Activated CD4-positive, alpha-beta T cell treated with anti-CD3 and anti-CD28 coated beads for 36 hours (primary cell): Measurements from ENCODE around the gene KLF13. TPM values are rescaled to one million over a fixed set of nuclear protein-coding genes. Genes with fewer than 3 reads are reported as not detected.

Source experiments
- ATAC-seq: fragments of 200-7000 bp; cut with Tn5 transposase; one replicate; pipeline ENCODE4 v1.10.0; 2021; ENCODE audit warnings: mild to moderate bottlenecking, moderate library complexity
- CTCF ChIA-PET: fragments of 350-600 bp; sonication (Branson Sonifier 250); formaldehyde crosslinking; loops from one replicate; lab custom pipeline; 2021; ENCODE audit warnings: antibody characterized with exemption; lab: Charles Lee
- POLR2A ChIA-PET: fragments of 350-600 bp; sonication (Branson Sonifier 250); formaldehyde crosslinking; loops from one replicate; lab custom pipeline; 2021; ENCODE audit warnings: antibody characterized with exemption, inconsistent platforms; lab: Charles Lee
- DNase-seq: peaks from one replicate; pipeline ENCODE4 v3.0.0-alpha.2; 2020
- H3K27ac Mint-ChIP-seq: one replicate; pipeline ENCODE4 v1.8.0; 2021; ENCODE audit warnings: mixed read lengths
- H3K27me3 Mint-ChIP-seq: one replicate; pipeline ENCODE4 v1.8.0; 2021; ENCODE audit warnings: mixed read lengths
- H3K36me3 Mint-ChIP-seq: one replicate; pipeline ENCODE4 v1.8.0; 2021; ENCODE audit warnings: low read depth, mixed read lengths
- H3K4me1 Mint-ChIP-seq: one replicate; pipeline ENCODE4 v1.8.0; 2021; ENCODE audit warnings: mixed read lengths
- H3K4me3 Mint-ChIP-seq: one replicate; pipeline ENCODE4 v1.8.0; 2021; ENCODE audit warnings: mild to moderate bottlenecking, moderate library complexity, mixed read lengths
- H3K9me3 Mint-ChIP-seq: one replicate; pipeline ENCODE4 v1.8.0; 2021; ENCODE audit warnings: low read depth, mixed read lengths
- intact Hi-C, 2 experiments: fragments of 100-400 bp; cut with DNase I in 1 of 2; cut with micrococcal nuclease in 1 of 2; formaldehyde crosslinking; loops; one replicate each; pipeline versions ENCODE4 v1.14.2 to v1.15.1; 2022 to 2024; cut with DNase I, micrococcal nuclease
- total RNA-seq, 2 experiments: library from RNA; stranded (reverse); gene quantifications; one replicate each; pipeline ENCODE4 v1.2.3, GENCODE V29; 2021

KLF13 gene
- total RNA-seq, 2 experiments from 2014 or later = 147 to 212 TPM

GRCh38 chr15:31365032-31365654 lies 38.5 kb downstream of the KLF13 start:
- POLR2A ChIA-PET = interaction anchor here (0.9 to 2.4 kb wide), 9 partner anchors 8 to 94 kb away, joined by 3 to 9 read pairs (median 4); no protein-coding TSS in a partner anchor
- peaks cover 3% of the 10 kb centered on the region for H3K9me3 Mint-ChIP-seq
- peak overlapping the region; percentile 61 for H3K4me3 Mint-ChIP-seq
- intact Hi-C loops = loop anchor here in 1 of 2 experiments (2.0 kb wide), 2 partner anchors 22 to 70 kb away; no protein-coding TSS in a partner anchor
- H3K36me3 Mint-ChIP-seq = peaks cover 41% of the 10 kb centered on the region
- CTCF ChIA-PET = interaction anchor here (0.6 to 5.0 kb wide), 18 partner anchors 8 to 150 kb away, joined by 3 to 28 read pairs (median 5); no protein-coding TSS in a partner anchor
- H3K27ac Mint-ChIP-seq = peak overlapping the region; percentile 96
- H3K27me3 Mint-ChIP-seq = no peaks in the 10 kb centered on the region
- DNase-seq (no peak), ATAC-seq (no peak)
- peaks cover 99% of the 10 kb centered on the region for H3K4me1 Mint-ChIP-seq

GRCh38 chr15:31365655-31366127 lies 39.1 kb downstream of the KLF13 start:
- ChIA-PET CTCF (interaction anchor here (0.6 to 5.0 kb wide), 22 partner anchors 9 to 154 kb away, joined by 3 to 28 read pairs (median 5); no protein-coding TSS in a partner anchor), POLR2A (interaction anchor here (0.6 to 2.4 kb wide), 11 partner anchors 9 to 117 kb away, joined by 3 to 9 read pairs (median 4); no protein-coding TSS in a partner anchor)
- peak; percentile 68 for ATAC-seq
- H3K36me3 Mint-ChIP-seq = peaks cover 44% of the 10 kb centered on the region
- no peaks in the 10 kb centered on the region for H3K27me3 Mint-ChIP-seq
- H3K4me1 Mint-ChIP-seq = peaks cover 99% of the 10 kb centered on the region
- peak; percentile 92 for DNase-seq
- peak overlapping the region; percentile 96 for H3K27ac Mint-ChIP-seq
- peaks cover 3% of the 10 kb centered on the region for H3K9me3 Mint-ChIP-seq
- intact Hi-C loops = loop anchor here (1.0 to 2.0 kb wide), 7 partner anchors 14 to 123 kb away; partner anchors contain the start of gene KLF13 (in 1 of the 2)
- peak overlapping the region; percentile 61 for H3K4me3 Mint-ChIP-seq

- H3K4me3 Mint-ChIP-seq = peak overlapping the region; percentile 61
- H3K4me1 Mint-ChIP-seq = peaks cover 99% of the 10 kb centered on the region
- ChIA-PET POLR2A (interaction anchor here (0.6 to 2.4 kb wide), 12 partner anchors 9 to 117 kb away, joined by 3 to 9 read pairs (median 4); no protein-coding TSS in a partner anchor), CTCF (interaction anchor here (0.7 to 5.0 kb wide), 19 partner anchors 9 to 155 kb away, joined by 3 to 28 read pairs (median 5); no protein-coding TSS in a partner anchor)
- DNase-seq (peak; percentile 50), ATAC-seq (no peak)
- peaks cover 3% of the 10 kb centered on the region for H3K9me3 Mint-ChIP-seq
- intact Hi-C loops = loop anchor here in 1 of 2 experiments (1.0 to 2.0 kb wide), 5 partner anchors 13 to 123 kb away; partner anchors contain the start of gene KLF13
- H3K27me3 Mint-ChIP-seq = no peaks in the 10 kb centered on the region
- peak overlapping the region; percentile 96 for H3K27ac Mint-ChIP-seq
- peaks cover 46% of the 10 kb centered on the region for H3K36me3 Mint-ChIP-seq
Measured at GRCh38 chr15:31366169-31366734, 39.6 kb downstream of the KLF13 start.

DNA sequence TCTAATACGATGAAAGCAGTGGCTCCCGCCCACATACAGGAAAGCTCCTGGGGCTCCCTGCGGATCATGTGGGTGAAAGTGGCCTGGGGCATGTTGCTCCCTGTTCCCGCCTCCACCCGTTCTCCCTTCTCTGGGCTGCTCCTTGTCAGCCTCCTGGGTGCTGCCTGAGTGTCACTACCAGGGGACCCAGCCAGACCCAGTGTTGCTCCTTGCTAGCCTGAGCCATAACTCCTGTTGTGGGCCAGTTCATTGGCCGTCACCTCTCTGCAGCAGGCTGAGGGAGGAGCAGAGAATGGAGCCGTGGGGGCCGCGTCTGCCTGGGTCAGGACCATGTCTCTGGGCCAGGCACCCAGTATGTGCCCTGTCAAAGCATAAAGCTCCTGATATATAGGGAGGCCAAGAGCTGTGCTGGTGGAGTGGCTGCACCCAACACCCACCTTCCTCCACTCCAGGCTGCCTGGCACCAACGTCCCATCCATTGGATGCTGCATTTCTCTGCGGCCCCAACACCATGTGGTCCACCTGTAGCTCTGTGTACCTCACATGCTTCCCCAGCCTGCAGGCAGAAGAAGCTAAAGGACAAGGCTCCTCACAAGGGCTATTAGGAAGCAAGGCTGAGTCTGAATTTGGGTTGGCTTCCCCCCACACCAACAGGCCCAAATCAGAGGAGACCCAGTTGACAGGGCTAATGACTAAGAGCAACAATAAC lies 40.5 kb downstream of the KLF13 start:
- intact Hi-C loops = loop anchor here in 1 of 2 experiments (2.0 kb wide), 1 partner anchor 122 kb away; no protein-coding TSS in a partner anchor
- no peaks in the 10 kb centered on the region for H3K27me3 Mint-ChIP-seq

DNA sequence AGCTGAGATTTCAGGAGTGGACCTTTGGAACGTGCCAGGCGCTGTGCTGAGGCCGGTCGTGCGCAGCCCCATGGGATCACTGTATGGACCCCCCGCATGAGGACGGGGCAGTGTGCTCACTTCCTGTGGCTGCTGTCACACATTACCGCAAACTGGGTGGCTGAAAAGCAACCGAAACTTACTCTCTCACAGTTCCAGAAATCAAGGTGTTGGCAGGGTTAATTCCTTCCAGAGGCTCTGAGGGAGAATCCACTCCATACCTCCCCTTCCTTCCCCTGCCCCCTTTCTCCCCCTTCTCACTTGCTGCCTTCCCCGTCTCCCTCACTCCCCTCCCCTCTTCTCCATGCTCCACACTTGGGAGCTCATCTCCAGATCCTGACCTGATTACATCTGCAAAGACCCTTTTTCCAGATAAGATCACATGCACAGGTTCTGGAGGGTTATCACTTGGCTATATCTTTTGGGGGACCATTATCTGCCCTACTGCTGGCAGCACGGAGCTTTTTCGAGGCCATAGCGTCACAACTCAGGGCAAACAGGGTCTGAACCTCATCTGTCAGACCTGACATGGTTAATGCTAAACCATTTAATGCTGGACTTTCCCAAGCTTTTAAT lies 41.2 kb downstream of the KLF13 start:
- Mint-ChIP-seq H3K9me3 (peaks cover 3% of the 10 kb centered on the region), H3K27ac (peak overlapping the region; percentile 96), H3K4me3 (peak overlapping the region; percentile 61), H3K27me3 (no peaks in the 10 kb centered on the region), H3K36me3 (peaks cover 47% of the 10 kb centered on the region), H3K4me1 (peaks cover 87% of the 10 kb centered on the region)
- POLR2A ChIA-PET = interaction anchor here (1.3 kb wide), 1 partner anchor 11 kb away, joined by 3 read pairs; no protein-coding TSS in a partner anchor
- peak; percentile 20 for ATAC-seq
- peak; percentile 67 for DNase-seq
- intact Hi-C loops = loop anchor here in 1 of 2 experiments (2.0 kb wide), 1 partner anchor 121 kb away; no protein-coding TSS in a partner anchor
- CTCF ChIA-PET = interaction anchor here (0.7 to 5.0 kb wide), 7 partner anchors 14 to 121 kb away, joined by 3 to 20 read pairs (median 3); no protein-coding TSS in a partner anchor

More for the DNA sequence above, 40.5 kb downstream of the KLF13 start:
- CTCF ChIA-PET = interaction anchor here (0.7 to 5.0 kb wide), 15 partner anchors 10 to 127 kb away, joined by 3 to 28 read pairs (median 4); no protein-coding TSS in a partner anchor
- Mint-ChIP-seq H3K4me3 (peak overlapping the region; percentile 61), H3K36me3 (peaks cover 46% of the 10 kb centered on the region), H3K4me1 (peaks cover 91% of the 10 kb centered on the region), H3K27ac (peak overlapping the region; percentile 96), H3K9me3 (peaks cover 3% of the 10 kb centered on the region)
- no peak for ATAC-seq
- peak; percentile 35 for DNase-seq
- POLR2A ChIA-PET = interaction anchor here (1.3 to 2.1 kb wide), 2 partner anchors 10 to 16 kb away, joined by 3 to 5 read pairs; no protein-coding TSS in a partner anchor

DNA sequence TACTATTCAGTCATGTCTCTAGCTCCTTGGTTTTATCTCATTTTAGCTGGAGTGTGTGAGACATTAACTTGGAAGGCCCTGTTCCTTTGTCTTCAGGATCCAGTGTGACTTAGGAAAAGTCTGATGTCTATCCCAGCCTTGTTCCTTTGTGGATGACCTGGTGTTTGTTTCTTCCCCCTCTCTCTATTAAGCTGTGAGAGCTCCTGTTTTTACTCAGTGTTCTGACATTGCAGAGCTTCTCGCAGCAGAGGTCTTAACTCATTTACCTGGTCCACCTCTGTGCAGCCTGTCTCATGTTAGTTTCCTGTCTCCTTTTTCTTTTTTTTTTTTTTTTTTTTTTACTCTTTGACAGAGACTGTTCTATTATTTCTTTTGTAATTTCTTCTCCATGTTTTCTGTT lies 43.1 kb downstream of the KLF13 start:
- Mint-ChIP-seq H3K4me3 (no peak overlapping the region), H3K36me3 (peaks cover 45% of the 10 kb centered on the region), H3K27me3 (no peaks in the 10 kb centered on the region), H3K9me3 (peaks cover 3% of the 10 kb centered on the region), H3K4me1 (peaks cover 75% of the 10 kb centered on the region), H3K27ac (peak overlapping the region; percentile 78)
- ChIA-PET POLR2A (interaction anchor here (0.6 to 0.9 kb wide), 3 partner anchors 24 to 125 kb away, joined by 3 read pairs; no protein-coding TSS in a partner anchor), CTCF (interaction anchor here (0.6 to 5.0 kb wide), 9 partner anchors 10 to 242 kb away, joined by 3 to 20 read pairs (median 3); no protein-coding TSS in a partner anchor)
- intact Hi-C loops = no loop called here
- ATAC-seq (no peak), DNase-seq (no peak)

DNA sequence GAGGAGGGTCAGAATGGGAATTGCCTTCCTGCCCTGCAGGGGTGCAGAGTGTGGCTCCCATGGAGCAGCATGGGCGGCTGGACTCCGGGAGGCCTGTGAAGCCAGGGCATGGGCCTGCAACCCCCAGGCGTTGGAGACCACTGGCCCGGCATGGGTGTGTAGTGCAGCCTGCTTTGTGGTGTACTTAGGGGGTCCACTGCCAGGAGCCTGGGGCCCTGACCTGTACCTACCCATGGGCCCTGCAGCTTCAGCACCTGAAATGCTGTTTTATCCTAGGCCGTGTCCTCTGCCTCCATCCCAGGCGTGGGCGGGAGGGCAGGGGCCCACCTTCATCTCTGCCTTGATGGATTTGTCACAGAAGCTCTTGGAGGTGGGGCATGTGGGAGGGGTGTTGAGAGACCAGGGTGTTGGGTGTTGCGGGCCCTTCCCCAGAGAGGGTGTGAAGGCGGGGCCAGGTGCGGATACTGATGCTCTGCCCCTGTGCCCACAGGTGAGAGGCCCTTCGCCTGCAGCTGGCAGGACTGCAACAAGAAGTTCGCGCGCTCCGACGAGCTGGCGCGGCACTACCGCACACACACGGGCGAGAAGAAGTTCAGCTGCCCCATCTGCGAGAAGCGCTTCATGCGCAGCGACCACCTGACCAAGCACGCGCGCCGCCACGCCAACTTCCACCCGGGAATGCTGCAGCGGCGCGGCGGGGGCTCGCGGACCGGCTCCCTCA lies 45.0 kb downstream of the KLF13 start:
- ATAC-seq = no peak
- Mint-ChIP-seq H3K9me3 (peaks cover 3% of the 10 kb centered on the region), H3K4me3 (no peak overlapping the region), H3K4me1 (peaks cover 74% of the 10 kb centered on the region), H3K36me3 (peaks cover 58% of the 10 kb centered on the region), H3K27ac (no peak overlapping the region), H3K27me3 (no peaks in the 10 kb centered on the region)
- intact Hi-C loops = no loop called here
- CTCF ChIA-PET = no interaction called here
- no peak for DNase-seq
- POLR2A ChIA-PET = interaction anchor here (0.6 kb wide), 1 partner anchor 114 kb away, joined by 3 read pairs; no protein-coding TSS in a partner anchor

DNA sequence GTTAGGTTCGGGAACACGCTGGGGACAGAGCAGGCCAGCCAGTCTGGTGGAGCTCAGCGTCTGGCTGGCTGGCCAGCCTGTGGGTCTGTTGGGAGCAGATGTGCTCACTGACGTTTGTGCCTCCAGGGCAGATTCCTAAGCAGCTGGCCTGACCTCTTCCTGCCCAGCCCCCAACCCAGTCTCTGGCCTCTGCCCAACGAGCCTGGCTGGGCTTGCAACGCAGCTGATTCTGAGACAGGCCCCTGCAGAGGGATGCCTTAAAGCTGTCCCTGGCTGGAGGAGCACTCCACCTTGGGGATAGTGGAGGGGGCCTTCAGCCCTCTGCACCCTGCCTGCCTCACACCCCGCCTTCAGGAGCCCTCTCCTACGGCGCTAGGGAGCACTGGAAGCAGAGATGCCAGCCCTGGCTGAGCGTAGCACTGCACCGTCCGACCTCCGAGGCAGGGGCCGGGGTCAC lies 46.0 kb downstream of the KLF13 start:
- no peak overlapping the region for H3K27ac Mint-ChIP-seq
- H3K36me3 Mint-ChIP-seq = peaks cover 51% of the 10 kb centered on the region
- ChIA-PET POLR2A (no interaction called here), CTCF (interaction anchor here (0.6 kb wide), 1 partner anchor 118 kb away, joined by 4 read pairs; no protein-coding TSS in a partner anchor)
- peaks cover 71% of the 10 kb centered on the region for H3K4me1 Mint-ChIP-seq
- ATAC-seq = no peak
- H3K27me3 Mint-ChIP-seq = no peaks in the 10 kb centered on the region
- intact Hi-C loops = no loop called here
- no peak for DNase-seq
- no peak overlapping the region for H3K4me3 Mint-ChIP-seq
- H3K9me3 Mint-ChIP-seq = peaks cover 3% of the 10 kb centered on the region

GRCh38 chr15:31373096-31373865 lies 46.6 kb downstream of the KLF13 start:
- ChIA-PET POLR2A (no interaction called here), CTCF (no interaction called here)
- Mint-ChIP-seq H3K9me3 (peaks cover 3% of the 10 kb centered on the region), H3K4me3 (no peak overlapping the region), H3K27me3 (no peaks in the 10 kb centered on the region), H3K27ac (no peak overlapping the region), H3K4me1 (peaks cover 70% of the 10 kb centered on the region), H3K36me3 (peaks cover 51% of the 10 kb centered on the region)
- no peak for DNase-seq
- ATAC-seq = no peak
- intact Hi-C loops = no loop called here
